Measurements from ENCODE around the gene MROH7. TPM values are rescaled to one million over a fixed set of nuclear protein-coding genes. Genes with fewer than 3 reads are reported as not detected.

MROH7 gene
- total and polyA plus RNA-seq, 8 donors: 0.68 to 33.8 (median 5.2) TPM

- peaks cover 0 to 5% (median 0%) of the 10 kb centered on the region in 4 donors for H3K4me1 ChIP-seq
- peaks cover 36 to 99% (median 96%) of the 10 kb centered on the region in 4 donors for H3K36me3 ChIP-seq
- H3K9me3 ChIP-seq: no peaks in the 10 kb centered on the region
- no peak overlapping the region for H3K4me3 ChIP-seq
- TF ChIP-seq CTCF (IDR thresholded peaks at IDR 0.05): no peak
- no peak for TF ChIP-seq EP300 (IDR thresholded peaks at IDR 0.05)
- no peak for TF ChIP-seq POLR2AphosphoS5 (IDR thresholded peaks at IDR 0.05)
- TF ChIP-seq POLR2A (IDR thresholded peaks at IDR 0.05): no peak
- no peak for DNase-seq
- intact Hi-C loops (cut with DNase I; ENCODE audit: low total_unique reads): no loop called here
- 94 to 100% (median 95%) methylated on average over 5 to 6 of the region's 6 CpGs for WGBS, 5 donors
- H3K27ac ChIP-seq: no peak overlapping the region
- H3K27me3 ChIP-seq: no peaks in the 10 kb centered on the region
Measured at GRCh38 chr1:54738244-54738643, 96.7 kb downstream of the MROH7 start.

GRCh38 chr1:54741531-54741930 lies 99.9 kb downstream of the MROH7 start:
- Histone ChIP-seq H3K9me3 (no peaks in the 10 kb centered on the region), H3K27ac (no peak overlapping the region), H3K36me3 (peaks cover 36 to 84% (median 82%) of the 10 kb centered on the region in 4 donors), H3K4me1 (peaks cover 0 to 5% (median 0%) of the 10 kb centered on the region in 4 donors), H3K4me3 (no peak overlapping the region), H3K27me3 (no peaks in the 10 kb centered on the region)
- DNase-seq: no peak
- no peak for TF ChIP-seq CTCF (IDR thresholded peaks at IDR 0.05)
- 82 to 93% (median 87%) methylated on average over 4 of the region's 4 CpGs for WGBS, 5 donors
- intact Hi-C loops (cut with DNase I; ENCODE audit: low total_unique reads): no loop called here

GRCh38 chr1:54742282-54742681 lies 100.7 kb downstream of the MROH7 start:
- H3K9me3 ChIP-seq: no peaks in the 10 kb centered on the region
- 56 to 74% (median 69%) methylated on average over 4 of the region's 4 CpGs for WGBS, 5 donors
- no peak overlapping the region for H3K4me3 ChIP-seq
- H3K4me1 ChIP-seq: peaks cover 0 to 5% (median 0%) of the 10 kb centered on the region in 4 donors
- no peaks in the 10 kb centered on the region for H3K27me3 ChIP-seq
- peak in 1 of 2 donors; percentile 56 for DNase-seq
- no peak overlapping the region for H3K27ac ChIP-seq
- intact Hi-C loops (cut with DNase I; ENCODE audit: low total_unique reads): no loop called here
- no peak for TF ChIP-seq POLR2AphosphoS5 (IDR thresholded peaks at IDR 0.05)
- TF ChIP-seq EP300 (IDR thresholded peaks at IDR 0.05): no peak
- no peak for TF ChIP-seq POLR2A (IDR thresholded peaks at IDR 0.05)
- TF ChIP-seq CTCF (IDR thresholded peaks at IDR 0.05): no peak
- H3K36me3 ChIP-seq: peaks cover 36 to 76% (median 74%) of the 10 kb centered on the region in 4 donors

GRCh38 chr1:54743416-54744226 lies 102.0 kb downstream of the MROH7 start:
- peaks cover 30 to 63% (median 61%) of the 10 kb centered on the region in 4 donors for H3K36me3 ChIP-seq
- 78 to 90% (median 83%) methylated on average over 8 to 12 of the region's 12 CpGs for WGBS, 5 donors
- intact Hi-C loops (cut with DNase I; ENCODE audit: low total_unique reads): no loop called here

More at GRCh38 chr1:54743416-54744226, 102.0 kb downstream of the MROH7 start:
- DNase-seq: no peak
- H3K4me3 ChIP-seq: no peak overlapping the region
- H3K9me3 ChIP-seq: no peaks in the 10 kb centered on the region
- H3K4me1 ChIP-seq: peaks cover 0 to 5% (median 0%) of the 10 kb centered on the region in 4 donors
- H3K27ac ChIP-seq: no peak overlapping the region
- no peaks in the 10 kb centered on the region for H3K27me3 ChIP-seq
- TF ChIP-seq EP300 (IDR thresholded peaks at IDR 0.05): no peak
- TF ChIP-seq POLR2A (IDR thresholded peaks at IDR 0.05): no peak
- no peak for TF ChIP-seq POLR2AphosphoS5 (IDR thresholded peaks at IDR 0.05)
- TF ChIP-seq CTCF (IDR thresholded peaks at IDR 0.05): no peak
